HG03064 (cell line): ENCODE measurements around the gene USP24.
"Not testable (repeated sequence)": the region's sequence is repeated elsewhere in the genome, so short reads cannot be mapped to it uniquely, and the experiment has no call there.

Source experiments
- ATAC-seq: cut with Tn5 transposase; IDR thresholded peaks from one replicate; pipeline ENCODE4 v1.9.1; 2021; ENCODE audit warnings: low read depth; ENCODE audit not compliant: unreplicated experiment

Gene USP24

GRCh38 chr1:55200667-55201066 is 14.5 kb downstream of the USP24 start:
- ATAC-seq: no peak

- not testable (repeated sequence) for ATAC-seq
Measured at GRCh38 chr1:55199735-55200134, 15.4 kb downstream of the USP24 start.

- no peak for ATAC-seq
Measured at GRCh38 chr1:55198044-55198443, 17.1 kb downstream of the USP24 start.

GRCh38 chr1:55197099-55197498 is 18.1 kb downstream of the USP24 start:
- ATAC-seq: no peak

GRCh38 chr1:55196433-55197035 is 18.6 kb downstream of the USP24 start:
- ATAC-seq: no peak

- ATAC-seq: no peak
Measured at GRCh38 chr1:55195521-55196233, 19.5 kb downstream of the USP24 start.

GRCh38 chr1:55194851-55195250 is 20.3 kb downstream of the USP24 start:
- ATAC-seq: no peak

- ATAC-seq: no peak
Measured at GRCh38 chr1:55192093-55192492, 23.1 kb downstream of the USP24 start.

- not testable (repeated sequence) for ATAC-seq
Measured at GRCh38 chr1:55191219-55191952, 23.8 kb downstream of the USP24 start.

- ATAC-seq: no peak
Measured at GRCh38 chr1:55190109-55190508, 25.1 kb downstream of the USP24 start.

GRCh38 chr1:55188909-55189308 is 26.3 kb downstream of the USP24 start:
- ATAC-seq: no peak

GRCh38 chr1:55185832-55186231 is 29.3 kb downstream of the USP24 start:
- no peak for ATAC-seq

GRCh38 chr1:55184859-55185258 is 30.3 kb downstream of the USP24 start:
- no peak for ATAC-seq

- ATAC-seq: no peak
Measured at GRCh38 chr1:55181666-55182065, 33.5 kb downstream of the USP24 start.

GRCh38 chr1:55180075-55180670 is 35.0 kb downstream of the USP24 start:
- ATAC-seq: no peak

GRCh38 chr1:55179177-55179835 is 35.9 kb downstream of the USP24 start:
- no peak for ATAC-seq

GRCh38 chr1:55172687-55173086 is 42.5 kb downstream of the USP24 start:
- ATAC-seq: no peak

GRCh38 chr1:55172272-55172671 is 42.9 kb downstream of the USP24 start:
- ATAC-seq: no peak

GRCh38 chr1:55171694-55172093 is 43.5 kb downstream of the USP24 start:
- no peak for ATAC-seq

GRCh38 chr1:55170426-55170825 is 44.7 kb downstream of the USP24 start:
- ATAC-seq: no peak

GRCh38 chr1:55169126-55169525 is 46.0 kb downstream of the USP24 start:
- no peak for ATAC-seq
